HG02763 (cell line): ENCODE measurements around the gene VSIG2.

Experiments used
- ATAC-seq: cut with Tn5 transposase; IDR thresholded peaks from one replicate; pipeline ENCODE4 v1.9.1; 2021; ENCODE audit warnings: mild to moderate bottlenecking, moderate library complexity; ENCODE audit not compliant: unreplicated experiment

VSIG2 gene

GRCh38 chr11:124749912-124750311 lies 2.1 kb downstream of the VSIG2 start:
- ATAC-seq, result no peak

GRCh38 chr11:124748481-124749343 lies 3.3 kb downstream of the VSIG2 start:
- no peak for ATAC-seq

GRCh38 chr11:124748100-124748418 lies 4.0 kb downstream of the VSIG2 start:
- ATAC-seq, result no peak

- ATAC-seq, result no peak
Observed at GRCh38 chr11:124747406-124748099, 4.5 kb downstream of the VSIG2 start.

GRCh38 chr11:124746621-124747243 lies 5.3 kb downstream of the VSIG2 start:
- peak; percentile 94 for ATAC-seq

- peak; percentile 6 for ATAC-seq
Observed at GRCh38 chr11:124745835-124746620, 6.0 kb downstream of the VSIG2 start.

GRCh38 chr11:124745270-124745834 lies 6.7 kb downstream of the VSIG2 start:
- no peak for ATAC-seq

GRCh38 chr11:124743050-124743449 lies 9.0 kb downstream of the VSIG2 start:
- ATAC-seq, result no peak

GRCh38 chr11:124742555-124742954 lies 9.5 kb downstream of the VSIG2 start:
- no peak for ATAC-seq

GRCh38 chr11:124740277-124740882 lies 11.7 kb downstream of the VSIG2 start:
- ATAC-seq, result peak; percentile 36

GRCh38 chr11:124739479-124740276 lies 12.4 kb downstream of the VSIG2 start, which contains the start of gene NRGN:
Gene NRGN, plus strand, starts transcription at chr11:124739942. Its CDS starts 143 bp downstream, at chr11:124740085.
- peak; percentile 98 for ATAC-seq

- no peak for ATAC-seq
Observed at GRCh38 chr11:124738713-124739478, 13.2 kb downstream of the VSIG2 start.

- ATAC-seq, result no peak
Observed at GRCh38 chr11:124737638-124738305, 14.3 kb downstream of the VSIG2 start.

GRCh38 chr11:124736736-124737135 lies 15.3 kb downstream of the VSIG2 start:
- ATAC-seq, result no peak

- ATAC-seq, result no peak
Observed at GRCh38 chr11:124732230-124732629, 19.8 kb downstream of the VSIG2 start.

GRCh38 chr11:124729571-124729970 lies 22.5 kb downstream of the VSIG2 start:
- ATAC-seq, result no peak

- ATAC-seq, result no peak
Observed at GRCh38 chr11:124728134-124728533, 23.9 kb downstream of the VSIG2 start.

- ATAC-seq, result no peak
Observed at GRCh38 chr11:124727474-124727873, 24.6 kb downstream of the VSIG2 start.
